ENCODE data around the gene IRAK1. TPM values are rescaled to one million over a fixed set of nuclear protein-coding genes. Genes with fewer than 3 reads are reported as not detected.

The IRAK1 gene
- total and polyA plus RNA-seq, 12 donors: 36.9 to 142 (median 88.8) TPM

DNA sequence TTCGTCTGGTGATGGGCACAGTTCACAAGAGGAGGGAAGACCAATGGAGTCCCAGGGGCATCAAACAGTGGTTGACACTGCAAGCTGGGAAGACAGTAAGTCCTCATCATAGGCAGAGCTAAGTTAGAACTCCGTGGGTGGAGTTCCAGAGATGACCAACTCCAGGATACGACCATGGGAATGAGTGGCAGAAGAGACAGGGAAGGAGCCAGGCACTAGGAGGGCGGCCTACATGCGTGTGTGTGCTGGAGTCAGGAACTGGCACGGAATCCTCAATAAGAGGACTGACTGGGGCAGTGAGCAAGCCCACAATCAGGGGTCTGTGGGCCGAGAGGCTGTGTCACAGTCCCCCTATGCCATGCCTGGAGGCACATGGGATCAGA is 30.4 kb upstream of the IRAK1 start:
- Histone ChIP-seq H3K27ac (peak overlapping the region in 2 of 5 donors; percentile 19 to 59), H3K27me3 (no peaks in the 10 kb centered on the region), H3K4me1 (replicated peaks in 1 of 2) (peaks cover 12 to 38% of the 10 kb centered on the region in 2 donors), H3K36me3 (replicated peaks in 1 of 2) (no peaks in the 10 kb centered on the region), H3K4me3 (no peak overlapping the region), H3K9me3 (replicated peaks in 1 of 3) (no peaks in the 10 kb centered on the region)
- intact Hi-C loops (cut with DNase I): no loop called here
- DNase-seq: no peak
- no peak for TF ChIP-seq POLR2A (IDR thresholded peaks at IDR 0.05)
- TF ChIP-seq, protein P1, sequence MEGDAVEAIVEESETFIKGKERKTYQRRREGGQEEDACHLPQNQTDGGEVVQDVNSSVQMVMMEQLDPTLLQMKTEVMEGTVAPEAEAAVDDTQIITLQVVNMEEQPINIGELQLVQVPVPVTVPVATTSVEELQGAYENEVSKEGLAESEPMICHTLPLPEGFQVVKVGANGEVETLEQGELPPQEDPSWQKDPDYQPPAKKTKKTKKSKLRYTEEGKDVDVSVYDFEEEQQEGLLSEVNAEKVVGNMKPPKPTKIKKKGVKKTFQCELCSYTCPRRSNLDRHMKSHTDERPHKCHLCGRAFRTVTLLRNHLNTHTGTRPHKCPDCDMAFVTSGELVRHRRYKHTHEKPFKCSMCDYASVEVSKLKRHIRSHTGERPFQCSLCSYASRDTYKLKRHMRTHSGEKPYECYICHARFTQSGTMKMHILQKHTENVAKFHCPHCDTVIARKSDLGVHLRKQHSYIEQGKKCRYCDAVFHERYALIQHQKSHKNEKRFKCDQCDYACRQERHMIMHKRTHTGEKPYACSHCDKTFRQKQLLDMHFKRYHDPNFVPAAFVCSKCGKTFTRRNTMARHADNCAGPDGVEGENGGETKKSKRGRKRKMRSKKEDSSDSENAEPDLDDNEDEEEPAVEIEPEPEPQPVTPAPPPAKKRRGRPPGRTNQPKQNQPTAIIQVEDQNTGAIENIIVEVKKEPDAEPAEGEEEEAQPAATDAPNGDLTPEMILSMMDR (IDR thresholded peaks at IDR 0.05): no peak
- 55 to 69% (median 62%) methylated on average over 7 of the region's 7 CpGs for WGBS, 4 donors

DNA sequence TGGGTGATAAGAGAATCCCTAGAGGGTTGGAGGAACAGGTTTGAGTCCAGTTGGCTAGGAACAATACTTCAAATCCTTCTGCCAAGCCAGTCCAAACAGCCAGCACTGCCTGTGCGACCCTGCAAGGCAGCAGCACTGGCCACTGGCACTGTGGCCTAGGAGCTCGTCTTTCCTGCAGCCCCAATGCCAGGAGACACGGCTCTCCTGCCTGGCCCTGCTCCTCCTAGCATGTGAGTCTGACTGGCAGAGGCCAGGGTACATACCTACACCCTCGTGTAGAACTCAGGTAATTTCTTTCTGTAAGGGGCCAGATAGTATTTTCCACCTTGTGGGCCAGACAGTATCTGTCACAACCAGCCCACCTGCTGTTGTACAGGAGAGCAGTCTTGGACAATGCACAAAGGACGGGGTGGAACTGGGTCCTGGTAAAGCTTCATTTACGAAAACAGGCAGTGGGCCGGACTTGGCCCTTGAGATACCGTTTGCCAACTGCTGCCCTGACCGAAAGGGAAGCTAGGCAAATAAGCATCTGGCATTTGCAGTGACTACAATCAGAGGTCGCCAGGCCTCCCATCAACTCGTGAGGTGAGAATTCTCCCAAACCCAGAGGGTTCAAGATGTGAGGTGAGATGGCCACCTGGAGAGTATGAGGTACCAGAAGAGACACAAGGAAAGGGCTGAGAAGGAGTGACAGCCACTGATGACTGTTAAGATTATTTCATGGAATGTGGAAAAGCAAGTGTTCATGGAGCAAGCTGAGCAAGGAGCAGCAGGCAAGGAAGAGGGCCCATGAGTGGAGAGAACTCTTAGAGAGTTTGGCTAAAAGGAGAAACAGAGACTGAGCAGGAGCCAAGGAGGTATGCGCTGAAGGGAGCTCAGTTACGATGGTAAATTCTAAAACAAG is 29.8 kb upstream of the IRAK1 start:
- Histone ChIP-seq H3K27ac (peak overlapping the region in 2 of 5 donors; percentile 10 to 59), H3K4me1 (replicated peaks in 1 of 2) (peaks cover 12 to 38% of the 10 kb centered on the region in 2 donors), H3K9me3 (replicated peaks in 1 of 3) (no peaks in the 10 kb centered on the region), H3K27me3 (no peaks in the 10 kb centered on the region), H3K36me3 (replicated peaks in 1 of 2) (no peaks in the 10 kb centered on the region), H3K4me3 (no peak overlapping the region)
- DNase-seq: no peak
- intact Hi-C loops (cut with DNase I): no loop called here
- WGBS, 4 donors: 48 to 82% (median 59%) methylated on average over 6 to 13 of the region's 13 CpGs
- TF ChIP-seq POLR2A (IDR thresholded peaks at IDR 0.05): no peak

DNA sequence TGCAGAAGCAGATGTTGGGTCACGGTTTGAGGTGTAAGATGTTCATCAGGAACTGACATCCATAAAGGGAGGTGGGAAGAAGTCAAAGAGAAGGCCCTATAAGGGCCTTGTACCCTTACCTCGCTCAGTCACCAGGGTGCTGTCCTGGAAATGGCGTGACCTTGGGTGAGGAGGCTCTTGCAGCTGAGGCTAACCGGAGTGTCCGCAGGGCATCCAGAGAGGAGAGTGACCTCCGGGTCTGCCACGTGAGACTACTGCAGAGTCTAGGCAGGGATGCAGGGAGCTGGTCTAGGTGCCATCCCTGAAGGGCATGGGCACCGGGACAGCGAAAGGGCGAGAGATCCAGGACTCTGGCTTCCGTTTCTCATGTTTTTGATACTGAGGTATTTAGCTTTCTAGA is 28.7 kb upstream of the IRAK1 start:
- peak in 5 of 7 donors; percentile 45 to 69 (median 61) for DNase-seq
- peaks cover 12 to 42% of the 10 kb centered on the region in 2 donors for H3K4me1 ChIP-seq (replicated peaks in 1 of 2)
- intact Hi-C loops (cut with DNase I): no loop called here
- WGBS, 4 donors: 43 to 79% (median 65%) methylated on average over 3 to 11 of the region's 11 CpGs
- no peaks in the 10 kb centered on the region for H3K27me3 ChIP-seq
- H3K9me3 ChIP-seq (replicated peaks in 1 of 3): no peaks in the 10 kb centered on the region
- H3K4me3 ChIP-seq: no peak overlapping the region
- H3K36me3 ChIP-seq (replicated peaks in 1 of 2): no peaks in the 10 kb centered on the region
- H3K27ac ChIP-seq: peak overlapping the region in 2 of 5 donors; percentile 17 to 59
- TF ChIP-seq, protein P1 (IDR thresholded peaks at IDR 0.05): no peak
- no peak for TF ChIP-seq POLR2A (IDR thresholded peaks at IDR 0.05)

DNA sequence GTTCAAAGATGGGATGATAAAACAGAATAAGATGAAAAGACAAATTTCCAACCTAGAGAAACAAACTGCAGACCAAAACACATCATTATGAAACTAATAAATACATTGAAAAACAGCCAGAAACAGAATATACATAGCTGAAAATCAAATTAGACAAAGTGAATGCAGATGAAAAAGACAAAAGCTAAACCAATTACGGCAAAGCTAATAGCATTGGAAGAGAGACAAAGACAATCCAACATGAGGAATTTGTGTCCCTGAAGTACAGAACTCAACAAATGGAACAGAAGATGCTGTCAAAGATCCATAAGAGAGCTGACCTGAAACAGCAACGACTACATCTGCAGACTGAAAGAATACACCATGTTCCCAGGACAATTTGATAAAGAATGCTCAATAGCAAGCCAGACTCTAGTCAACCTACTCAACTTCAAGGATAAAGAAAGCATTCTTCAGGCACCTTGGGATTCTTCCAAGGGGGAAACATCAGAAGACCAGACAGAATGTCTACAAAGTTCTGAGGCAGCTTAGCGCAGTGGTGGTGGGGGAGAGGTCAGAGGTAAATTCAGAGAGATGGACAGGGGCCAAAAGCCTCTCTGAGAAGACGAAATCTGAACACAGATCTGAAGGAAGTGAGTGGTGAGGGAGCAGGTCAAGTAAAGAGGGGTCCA is 27.4 kb upstream of the IRAK1 start:
- no peak overlapping the region for H3K4me3 ChIP-seq
- H3K4me1 ChIP-seq (replicated peaks in 1 of 2): peaks cover 12 to 50% of the 10 kb centered on the region in 2 donors
- peak overlapping the region in 4 of 5 donors; percentile 31 to 76 (median 47) for H3K27ac ChIP-seq
- H3K9me3 ChIP-seq (replicated peaks in 1 of 3): no peaks in the 10 kb centered on the region
- no peak for TF ChIP-seq POLR2A (IDR thresholded peaks at IDR 0.05)
- TF ChIP-seq, protein P1 (IDR thresholded peaks at IDR 0.05): no peak
- no peak for DNase-seq
- no peaks in the 10 kb centered on the region for H3K36me3 ChIP-seq (replicated peaks in 1 of 2)
- H3K27me3 ChIP-seq: peaks cover 5% of the 10 kb centered on the region
- 40 to 46% (median 43%) methylated on average over 4 of the region's 4 CpGs for WGBS, 4 donors
- intact Hi-C loops (cut with DNase I): no loop called here
